Right lobe of liver (tissue), 6 donors: ENCODE data around the gene FREM3. TPM values are rescaled to one million over a fixed set of nuclear protein-coding genes. Genes with fewer than 3 reads are reported as not detected.

Experiments used
- ATAC-seq, 4 donors: fragments of 200-7000 bp; cut with Tn5 transposase; one replicate each; pipeline ENCODE4 v1.9.1; 2020; ENCODE audit warnings: mild to moderate bottlenecking in 4 of 4, moderate library complexity in 4 of 4
- DNase-seq, 3 donors: peaks; one replicate each; pipeline ENCODE4 v3.0.0-alpha.2; 2020
- H3K27ac ChIP-seq, 3 donors: fragments of 200-600 bp; one replicate each; pipeline ENCODE4 v1.8.0; 2022
- H3K27me3 ChIP-seq, 2 donors: fragments of 200-600 bp; one replicate each; pipeline ENCODE4 v1.8.0; 2022
- H3K36me3 ChIP-seq, 4 donors: fragments of 200-600 bp; sonication (generic) in 1 of 4; one replicate each; pipeline versions ENCODE4 v1.5.1 to v1.8.0; 2017 to 2022; ENCODE audit warnings: control low read depth in 1 of 4
- H3K4me1 ChIP-seq, 4 donors: fragments of 200-600 bp; sonication (generic) in 1 of 4; one replicate each; pipeline versions ENCODE4 v1.5.1 to v1.8.0; 2017 to 2022; ENCODE audit warnings: control low read depth in 1 of 4
- H3K4me3 ChIP-seq, 3 donors: fragments of 200-600 bp; one replicate each; pipeline ENCODE4 v1.8.0; 2022
- H3K9me3 ChIP-seq, 4 donors: fragments of 200-600 bp; sonication (generic) in 1 of 4; one replicate each; pipeline versions ENCODE4 v1.5.1 to v1.8.0; 2017 to 2022; ENCODE audit warnings: control low read depth in 1 of 4
- CTCF ChIP-seq, 4 donors: fragments of 200-600 bp in 3 of 4; fragments of 450-650 bp in 1 of 4; IDR thresholded peaks; one replicate each; pipeline versions ENCODE4 v1.5.1 to v1.8.0; 2016 to 2022; ENCODE audit warnings: antibody characterized with exemption in 4 of 4, mild to moderate bottlenecking in 2 of 4
- POLR2A ChIP-seq: fragments of 450-650 bp; IDR thresholded peaks from one replicate; pipeline ENCODE4 v1.6.1; 2017; ENCODE audit warnings: antibody characterized with exemption, mild to moderate bottlenecking
- WGBS: methylation state at CpG from one replicate; pipeline ENCODE4 v1.1.6; 2018; ENCODE audit warnings: low coverage, low lambda C conversion rate; ENCODE audit not compliant: insufficient coverage; ENCODE audit errors: missing lambda C conversion rate; 5-methylcytosine and 5-hydroxymethylcytosine counted together
- intact Hi-C, 2 donors: fragments of 100-400 bp; cut with DNase I; formaldehyde crosslinking; loops; one replicate each; pipeline versions ENCODE4 v1.11.2 to v1.14.1; 2022
- total RNA-seq, 6 experiments: library from RNA; depleted of rRNA in 2 of 6; stranded (reverse); fragments of >200 nt in 2 of 6; fragmentation: NEBNext Ultra II Directional in 3 of 6; extraction: Animal tissue kit (Norgen Biotek cat#: 25700) in 3 of 6; gene quantifications; one replicate each; pipeline versions ENCODE4 v1.1.0 to v1.2.4, GENCODE V29; 2016 to 2023
- donor health status: DM: no; HTN: yes; CAD: no.
- donor health status: DM: no; HTN: no; CAD: no.
- donor health status: DM: no; HTN: no; CAD: no.
- donor health status: DM: no; HTN: yes; CAD: no.
- donor health status: DM: no; HTN: yes; CAD: no.

The FREM3 gene
- total RNA-seq, 6 experiments from 2014 or later: not detected

GRCh38 chr4:143623896-143624295 lies 76.6 kb downstream of the FREM3 start:
- H3K27ac ChIP-seq: no peak overlapping the region
- ATAC-seq (no peak), DNase-seq (no peak)
- H3K36me3 ChIP-seq: no peaks in the 10 kb centered on the region
- H3K4me1 ChIP-seq: no peaks in the 10 kb centered on the region
- H3K27me3 ChIP-seq: no peaks in the 10 kb centered on the region
- intact Hi-C loops: no loop called here
- WGBS: 64% methylated on average over 3 of the region's 3 CpGs
- H3K9me3 ChIP-seq: no peaks in the 10 kb centered on the region
- no peak for TF ChIP-seq POLR2A
- TF ChIP-seq CTCF (IDR thresholded peaks at IDR 0.05): no peak
- no peak overlapping the region for H3K4me3 ChIP-seq

GRCh38 chr4:143618811-143619210 lies 81.7 kb downstream of the FREM3 start:
- H3K4me3 ChIP-seq: no peak overlapping the region
- WGBS: 60% methylated on average over 1 of the region's 1 CpG
- no peaks in the 10 kb centered on the region for H3K36me3 ChIP-seq
- DNase-seq (no peak), ATAC-seq (no peak)
- H3K27me3 ChIP-seq: no peaks in the 10 kb centered on the region
- H3K27ac ChIP-seq: no peak overlapping the region
- intact Hi-C loops: no loop called here
- no peaks in the 10 kb centered on the region for H3K4me1 ChIP-seq
- no peaks in the 10 kb centered on the region for H3K9me3 ChIP-seq
- no peak for TF ChIP-seq CTCF (IDR thresholded peaks at IDR 0.05)
- TF ChIP-seq POLR2A: no peak

DNA sequence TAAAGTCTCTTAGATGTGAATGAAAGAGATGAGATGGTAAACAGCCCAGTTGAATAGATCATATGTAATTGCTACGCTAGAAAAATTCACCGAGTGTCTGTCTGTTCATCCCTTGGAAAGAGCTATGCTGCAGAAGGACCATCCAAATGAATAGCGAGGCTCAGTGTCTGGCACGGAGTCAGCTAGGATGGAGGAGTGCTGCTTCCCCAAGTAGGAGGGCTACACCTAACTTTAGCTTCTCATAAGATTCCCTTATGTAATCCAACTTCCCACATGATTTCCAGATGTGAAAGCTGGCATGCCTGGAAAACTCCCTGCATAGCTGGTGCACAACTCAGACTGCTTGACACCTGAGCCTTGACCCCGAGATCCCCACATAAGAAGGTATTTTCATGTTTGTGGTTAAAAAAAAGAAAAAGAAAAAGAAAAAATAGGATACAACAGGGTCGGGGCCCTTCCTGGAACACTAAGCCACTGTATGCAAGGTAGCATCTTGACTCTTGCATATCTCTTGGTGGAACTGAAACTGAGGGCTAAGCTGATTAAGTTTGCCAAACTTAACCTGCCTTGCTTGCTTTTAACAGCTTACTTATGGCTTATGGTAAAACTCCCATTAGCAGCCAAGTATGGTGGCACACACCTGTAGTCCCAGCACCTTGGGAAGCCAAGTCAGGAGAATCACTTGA lies 82.3 kb downstream of the FREM3 start:
- TF ChIP-seq CTCF (IDR thresholded peaks at IDR 0.05) (no peak), POLR2A (no peak)
- H3K36me3 ChIP-seq: no peaks in the 10 kb centered on the region
- H3K27me3 ChIP-seq: no peaks in the 10 kb centered on the region
- H3K9me3 ChIP-seq: no peaks in the 10 kb centered on the region
- intact Hi-C loops: no loop called here
- H3K4me3 ChIP-seq: no peak overlapping the region
- no peak overlapping the region for H3K27ac ChIP-seq
- no peak for ATAC-seq
- DNase-seq: no peak
- WGBS: 59% methylated on average over 4 of the region's 6 CpGs
- H3K4me1 ChIP-seq: no peaks in the 10 kb centered on the region

- no peak for TF ChIP-seq POLR2A
- TF ChIP-seq CTCF (IDR thresholded peaks at IDR 0.05): no peak
- H3K36me3 ChIP-seq: no peaks in the 10 kb centered on the region
- intact Hi-C loops: no loop called here
- H3K27me3 ChIP-seq: no peaks in the 10 kb centered on the region
- 70% methylated on average over 8 of the region's 8 CpGs for WGBS
- H3K9me3 ChIP-seq: no peaks in the 10 kb centered on the region
- no peak for ATAC-seq
- H3K27ac ChIP-seq: no peak overlapping the region
- no peak overlapping the region for H3K4me3 ChIP-seq
- H3K4me1 ChIP-seq: no peaks in the 10 kb centered on the region
- DNase-seq: no peak
These were observed 83.7 kb downstream of the FREM3 start for GRCh38 chr4:143616771-143617170.
